SK-N-SH (cell line): ENCODE data around the gene FLCN.

Experiments
- ELF1 ChIP-seq: IDR thresholded peaks from 2 replicates; pipeline ENCODE4 v1.4.0; 2012
- EP300 ChIP-seq, 2 experiments: IDR thresholded peaks; 2 replicates each; pipeline versions ENCODE4 v1.4.0 to v1.6.1; 2012; ENCODE audit warnings: borderline replicate concordance in 1 of 2, low read depth in 1 of 2, low read length in 1 of 2
- EZH2phosphoT487 ChIP-seq: fragments of 200-600 bp; sonication (generic); IDR thresholded peaks from 2 replicates; pipeline ENCODE4 v1.6.1; 2017; ENCODE audit warnings: low read depth, mixed run types, mild to moderate bottlenecking, antibody characterized with exemption, moderate library complexity, borderline replicate concordance
- GABPA ChIP-seq: IDR thresholded peaks from 2 replicates; pipeline ENCODE4 v1.4.0; 2012; ENCODE audit warnings: low read depth, mild to moderate bottlenecking
- MAX ChIP-seq: IDR thresholded peaks from 2 replicates; pipeline ENCODE4 v1.4.0; 2012; ENCODE audit warnings: low read depth
- PBX3 ChIP-seq: IDR thresholded peaks from 2 replicates; pipeline ENCODE4; 2012
- POLR2AphosphoS5 ChIP-seq: IDR thresholded peaks from 2 replicates; pipeline ENCODE4 v1.6.1; 2012; ENCODE audit warnings: low read depth, low read length
- SIN3A ChIP-seq: IDR thresholded peaks from 2 replicates; pipeline ENCODE4 v1.6.1; 2012; ENCODE audit warnings: low read depth, mild to moderate bottlenecking, low read length, moderate library complexity, borderline replicate concordance
- TEAD4 ChIP-seq: IDR thresholded peaks from 2 replicates; pipeline ENCODE4 v1.4.0; 2012; ENCODE audit warnings: mild to moderate bottlenecking, borderline replicate concordance; ENCODE audit not compliant: insufficient read depth
- TF ChIP-seq, protein P1 (sequence below): fragments of 200-600 bp; sonication (generic); IDR thresholded peaks from 2 replicates; pipeline ENCODE4 v1.6.1; 2017; ENCODE audit warnings: antibody characterized with exemption, mild to moderate bottlenecking, moderate library complexity
- TF ChIP-seq, protein P2 (sequence below): IDR thresholded peaks from 2 replicates; pipeline ENCODE4 v1.6.1; 2012; ENCODE audit warnings: mild to moderate bottlenecking, low read depth, low read length, moderate library complexity

GRCh38 chr17:17181666-17182597 is 55.0 kb downstream of the FLCN start:
- TF ChIP-seq EP300 (IDR thresholded peaks at IDR 0.05; ENCODE audit: borderline replicate concordance in 1 of 2, low read depth in 1 of 2, low read length in 1 of 2) (no peak), POLR2AphosphoS5 (no peak), SIN3A (no peak), ELF1 (no peak), PBX3 (no peak), MAX (no peak), EZH2phosphoT487 (no peak), GABPA (no peak), TEAD4 (no peak)
- TF ChIP-seq, protein P1, sequence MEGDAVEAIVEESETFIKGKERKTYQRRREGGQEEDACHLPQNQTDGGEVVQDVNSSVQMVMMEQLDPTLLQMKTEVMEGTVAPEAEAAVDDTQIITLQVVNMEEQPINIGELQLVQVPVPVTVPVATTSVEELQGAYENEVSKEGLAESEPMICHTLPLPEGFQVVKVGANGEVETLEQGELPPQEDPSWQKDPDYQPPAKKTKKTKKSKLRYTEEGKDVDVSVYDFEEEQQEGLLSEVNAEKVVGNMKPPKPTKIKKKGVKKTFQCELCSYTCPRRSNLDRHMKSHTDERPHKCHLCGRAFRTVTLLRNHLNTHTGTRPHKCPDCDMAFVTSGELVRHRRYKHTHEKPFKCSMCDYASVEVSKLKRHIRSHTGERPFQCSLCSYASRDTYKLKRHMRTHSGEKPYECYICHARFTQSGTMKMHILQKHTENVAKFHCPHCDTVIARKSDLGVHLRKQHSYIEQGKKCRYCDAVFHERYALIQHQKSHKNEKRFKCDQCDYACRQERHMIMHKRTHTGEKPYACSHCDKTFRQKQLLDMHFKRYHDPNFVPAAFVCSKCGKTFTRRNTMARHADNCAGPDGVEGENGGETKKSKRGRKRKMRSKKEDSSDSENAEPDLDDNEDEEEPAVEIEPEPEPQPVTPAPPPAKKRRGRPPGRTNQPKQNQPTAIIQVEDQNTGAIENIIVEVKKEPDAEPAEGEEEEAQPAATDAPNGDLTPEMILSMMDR = no peak
- TF ChIP-seq, protein P2, sequence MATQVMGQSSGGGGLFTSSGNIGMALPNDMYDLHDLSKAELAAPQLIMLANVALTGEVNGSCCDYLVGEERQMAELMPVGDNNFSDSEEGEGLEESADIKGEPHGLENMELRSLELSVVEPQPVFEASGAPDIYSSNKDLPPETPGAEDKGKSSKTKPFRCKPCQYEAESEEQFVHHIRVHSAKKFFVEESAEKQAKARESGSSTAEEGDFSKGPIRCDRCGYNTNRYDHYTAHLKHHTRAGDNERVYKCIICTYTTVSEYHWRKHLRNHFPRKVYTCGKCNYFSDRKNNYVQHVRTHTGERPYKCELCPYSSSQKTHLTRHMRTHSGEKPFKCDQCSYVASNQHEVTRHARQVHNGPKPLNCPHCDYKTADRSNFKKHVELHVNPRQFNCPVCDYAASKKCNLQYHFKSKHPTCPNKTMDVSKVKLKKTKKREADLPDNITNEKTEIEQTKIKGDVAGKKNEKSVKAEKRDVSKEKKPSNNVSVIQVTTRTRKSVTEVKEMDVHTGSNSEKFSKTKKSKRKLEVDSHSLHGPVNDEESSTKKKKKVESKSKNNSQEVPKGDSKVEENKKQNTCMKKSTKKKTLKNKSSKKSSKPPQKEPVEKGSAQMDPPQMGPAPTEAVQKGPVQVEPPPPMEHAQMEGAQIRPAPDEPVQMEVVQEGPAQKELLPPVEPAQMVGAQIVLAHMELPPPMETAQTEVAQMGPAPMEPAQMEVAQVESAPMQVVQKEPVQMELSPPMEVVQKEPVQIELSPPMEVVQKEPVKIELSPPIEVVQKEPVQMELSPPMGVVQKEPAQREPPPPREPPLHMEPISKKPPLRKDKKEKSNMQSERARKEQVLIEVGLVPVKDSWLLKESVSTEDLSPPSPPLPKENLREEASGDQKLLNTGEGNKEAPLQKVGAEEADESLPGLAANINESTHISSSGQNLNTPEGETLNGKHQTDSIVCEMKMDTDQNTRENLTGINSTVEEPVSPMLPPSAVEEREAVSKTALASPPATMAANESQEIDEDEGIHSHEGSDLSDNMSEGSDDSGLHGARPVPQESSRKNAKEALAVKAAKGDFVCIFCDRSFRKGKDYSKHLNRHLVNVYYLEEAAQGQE = no peak
